GM18951 (cell line): ENCODE measurements around the gene ERCC1.
"Not testable (repeated sequence)": the region's sequence is repeated elsewhere in the genome, so short reads cannot be mapped to it uniquely, and the experiment has no call there.

Experiments
- POLR2A ChIP-seq: IDR thresholded peaks from 4 replicates; pipeline ENCODE4 v1.6.1; 2011; ENCODE audit warnings: mild to moderate bottlenecking; ENCODE audit not compliant: insufficient read length, insufficient read depth; ENCODE audit errors: extremely low read depth
- in situ Hi-C: fragments of 300-500 bp; cut with MboI; formaldehyde crosslinking; loops from one replicate; pipeline ENCODE4 v1.12.0; 2022; ENCODE audit warnings: low sequenced_read_pairs, mixed read lengths, inconsistent platforms; ENCODE audit not compliant: unreplicated experiment

Gene ERCC1

GRCh38 chr19:45428384-45429231 is 4.9 kb upstream of the ERCC1 start:
- no peak for TF ChIP-seq POLR2A
- in situ Hi-C loops, result no loop called here

GRCh38 chr19:45424191-45425058 is 708 bp upstream of the ERCC1 start:
- in situ Hi-C loops, result no loop called here
- TF ChIP-seq POLR2A, result no peak

- no peak for TF ChIP-seq POLR2A
- in situ Hi-C loops, result no loop called here
Observed at GRCh38 chr19:45423033-45423588, 606 bp downstream of the ERCC1 start.

GRCh38 chr19:45421947-45422498 is 1.7 kb downstream of the ERCC1 start:
- in situ Hi-C loops, result no loop called here
- no peak for TF ChIP-seq POLR2A

GRCh38 chr19:45420871-45421270 is 2.8 kb downstream of the ERCC1 start:
- in situ Hi-C loops, result no loop called here
- TF ChIP-seq POLR2A, result no peak

- TF ChIP-seq POLR2A, result no peak
- in situ Hi-C loops, result no loop called here
Observed at GRCh38 chr19:45420356-45420755, 3.4 kb downstream of the ERCC1 start.

- in situ Hi-C loops, result no loop called here
Observed at GRCh38 chr19:45419895-45420294, 3.8 kb downstream of the ERCC1 start.

GRCh38 chr19:45419396-45419795 is 4.3 kb downstream of the ERCC1 start:
- in situ Hi-C loops, result no loop called here
- TF ChIP-seq POLR2A, result peak; percentile 26

More at GRCh38 chr19:45419895-45420294, 3.8 kb downstream of the ERCC1 start:
- TF ChIP-seq POLR2A, result no peak

- in situ Hi-C loops, result no loop called here
- no peak for TF ChIP-seq POLR2A
Observed at GRCh38 chr19:45418802-45419201, 4.9 kb downstream of the ERCC1 start.

- no peak for TF ChIP-seq POLR2A
- in situ Hi-C loops, result no loop called here
Observed at GRCh38 chr19:45417151-45417550, 6.6 kb downstream of the ERCC1 start.

GRCh38 chr19:45414468-45414867 is 9.2 kb downstream of the ERCC1 start:
- TF ChIP-seq POLR2A, result no peak
- in situ Hi-C loops, result no loop called here

- TF ChIP-seq POLR2A, result no peak
Observed at GRCh38 chr19:45413497-45413896, 10.2 kb downstream of the ERCC1 start.

GRCh38 chr19:45410330-45410729 is 13.4 kb downstream of the ERCC1 start:
- in situ Hi-C loops, result not testable (repeated sequence)

More at GRCh38 chr19:45413497-45413896, 10.2 kb downstream of the ERCC1 start:
- in situ Hi-C loops, result no loop called here

GRCh38 chr19:45409557-45409920 is 14.2 kb downstream of the ERCC1 start:
- in situ Hi-C loops, result no loop called here
- TF ChIP-seq POLR2A, result no peak
